ENCODE measurements around the gene SUGCT.

Gene SUGCT

DNA sequence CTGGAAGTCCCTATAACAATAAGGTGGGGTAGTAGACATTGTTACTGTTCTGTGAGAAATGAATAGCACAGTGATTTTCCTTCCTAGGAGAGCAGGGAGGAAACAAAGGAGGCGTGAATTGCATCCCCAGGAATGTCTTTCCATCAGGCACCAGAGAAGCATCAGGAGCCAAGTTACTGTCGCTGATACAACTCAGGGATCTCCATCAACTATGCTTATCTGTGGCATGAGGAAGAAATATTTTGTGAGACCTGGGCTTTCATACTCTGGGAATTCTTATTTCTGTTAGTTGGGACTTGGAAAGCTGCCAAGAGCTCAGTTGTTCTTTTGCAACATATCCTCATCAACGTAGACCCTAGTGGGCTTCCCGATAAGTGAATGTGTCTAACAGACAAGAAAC is 622.3 kb downstream of the SUGCT start:
- Histone ChIP-seq H3K27ac (ENCODE audit: extremely low read depth, low read depth, low read length) (no peak overlapping the region), H3K4me1 (ENCODE audit: control insufficient read depth, insufficient read depth, low read length) (peaks cover 2% of the 10 kb centered on the region; the same call in 1 of the 2 replicates), H3K36me3 (ENCODE audit: control insufficient read depth in 2 of 2, insufficient read depth in 1 of 2, low read length in 2 of 2) (no peaks in the 10 kb centered on the region), H3K9me3 (ENCODE audit: control insufficient read depth, insufficient read depth, low read depth, low read length) (no peaks in the 10 kb centered on the region), H3K4me3 (ENCODE audit: low read depth, low read length) (no peak overlapping the region)
- POLR2A ChIA-PET, result no interaction called here
- CTCF ChIA-PET, result no interaction called here
- TF ChIP-seq, protein P1, sequence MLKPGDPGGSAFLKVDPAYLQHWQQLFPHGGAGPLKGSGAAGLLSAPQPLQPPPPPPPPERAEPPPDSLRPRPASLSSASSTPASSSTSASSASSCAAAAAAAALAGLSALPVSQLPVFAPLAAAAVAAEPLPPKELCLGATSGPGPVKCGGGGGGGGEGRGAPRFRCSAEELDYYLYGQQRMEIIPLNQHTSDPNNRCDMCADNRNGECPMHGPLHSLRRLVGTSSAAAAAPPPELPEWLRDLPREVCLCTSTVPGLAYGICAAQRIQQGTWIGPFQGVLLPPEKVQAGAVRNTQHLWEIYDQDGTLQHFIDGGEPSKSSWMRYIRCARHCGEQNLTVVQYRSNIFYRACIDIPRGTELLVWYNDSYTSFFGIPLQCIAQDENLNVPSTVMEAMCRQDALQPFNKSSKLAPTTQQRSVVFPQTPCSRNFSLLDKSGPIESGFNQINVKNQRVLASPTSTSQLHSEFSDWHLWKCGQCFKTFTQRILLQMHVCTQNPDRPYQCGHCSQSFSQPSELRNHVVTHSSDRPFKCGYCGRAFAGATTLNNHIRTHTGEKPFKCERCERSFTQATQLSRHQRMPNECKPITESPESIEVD (tag by site-specific recombination; IDR thresholded peaks at IDR 0.05), result no peak
- no peak for TF ChIP-seq ZIC2 (tag by site-specific recombination; IDR thresholded peaks at IDR 0.05)
- TF ChIP-seq, protein P2, sequence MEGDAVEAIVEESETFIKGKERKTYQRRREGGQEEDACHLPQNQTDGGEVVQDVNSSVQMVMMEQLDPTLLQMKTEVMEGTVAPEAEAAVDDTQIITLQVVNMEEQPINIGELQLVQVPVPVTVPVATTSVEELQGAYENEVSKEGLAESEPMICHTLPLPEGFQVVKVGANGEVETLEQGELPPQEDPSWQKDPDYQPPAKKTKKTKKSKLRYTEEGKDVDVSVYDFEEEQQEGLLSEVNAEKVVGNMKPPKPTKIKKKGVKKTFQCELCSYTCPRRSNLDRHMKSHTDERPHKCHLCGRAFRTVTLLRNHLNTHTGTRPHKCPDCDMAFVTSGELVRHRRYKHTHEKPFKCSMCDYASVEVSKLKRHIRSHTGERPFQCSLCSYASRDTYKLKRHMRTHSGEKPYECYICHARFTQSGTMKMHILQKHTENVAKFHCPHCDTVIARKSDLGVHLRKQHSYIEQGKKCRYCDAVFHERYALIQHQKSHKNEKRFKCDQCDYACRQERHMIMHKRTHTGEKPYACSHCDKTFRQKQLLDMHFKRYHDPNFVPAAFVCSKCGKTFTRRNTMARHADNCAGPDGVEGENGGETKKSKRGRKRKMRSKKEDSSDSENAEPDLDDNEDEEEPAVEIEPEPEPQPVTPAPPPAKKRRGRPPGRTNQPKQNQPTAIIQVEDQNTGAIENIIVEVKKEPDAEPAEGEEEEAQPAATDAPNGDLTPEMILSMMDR (tag by site-specific recombination; IDR thresholded peaks at IDR 0.05), result no peak
- no peak for TF ChIP-seq ZBTB8A (tag by site-specific recombination; IDR thresholded peaks at IDR 0.05)
- no peak for TF ChIP-seq ZNF560 (tag by site-specific recombination; IDR thresholded peaks at IDR 0.05; ENCODE audit: borderline replicate concordance)
- TF ChIP-seq, protein P3, sequence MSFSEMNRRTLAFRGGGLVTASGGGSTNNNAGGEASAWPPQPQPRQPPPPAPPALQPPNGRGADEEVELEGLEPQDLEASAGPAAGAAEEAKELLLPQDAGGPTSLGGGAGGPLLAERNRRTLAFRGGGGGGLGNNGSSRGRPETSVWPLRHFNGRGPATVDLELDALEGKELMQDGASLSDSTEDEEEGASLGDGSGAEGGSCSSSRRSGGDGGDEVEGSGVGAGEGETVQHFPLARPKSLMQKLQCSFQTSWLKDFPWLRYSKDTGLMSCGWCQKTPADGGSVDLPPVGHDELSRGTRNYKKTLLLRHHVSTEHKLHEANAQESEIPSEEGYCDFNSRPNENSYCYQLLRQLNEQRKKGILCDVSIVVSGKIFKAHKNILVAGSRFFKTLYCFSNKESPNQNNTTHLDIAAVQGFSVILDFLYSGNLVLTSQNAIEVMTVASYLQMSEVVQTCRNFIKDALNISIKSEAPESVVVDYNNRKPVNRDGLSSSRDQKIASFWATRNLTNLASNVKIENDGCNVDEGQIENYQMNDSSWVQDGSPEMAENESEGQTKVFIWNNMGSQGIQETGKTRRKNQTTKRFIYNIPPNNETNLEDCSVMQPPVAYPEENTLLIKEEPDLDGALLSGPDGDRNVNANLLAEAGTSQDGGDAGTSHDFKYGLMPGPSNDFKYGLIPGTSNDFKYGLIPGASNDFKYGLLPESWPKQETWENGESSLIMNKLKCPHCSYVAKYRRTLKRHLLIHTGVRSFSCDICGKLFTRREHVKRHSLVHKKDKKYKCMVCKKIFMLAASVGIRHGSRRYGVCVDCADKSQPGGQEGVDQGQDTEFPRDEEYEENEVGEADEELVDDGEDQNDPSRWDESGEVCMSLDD (tag by site-specific recombination; IDR thresholded peaks at IDR 0.05), result no peak
- TF ChIP-seq ZNF214 (tag by site-specific recombination; IDR thresholded peaks at IDR 0.05; ENCODE audit: borderline replicate concordance), result no peak
- TF ChIP-seq ZNF707 (tag by site-specific recombination; IDR thresholded peaks at IDR 0.05), result no peak
- no peak for TF ChIP-seq ZNF548 (tag by site-specific recombination; IDR thresholded peaks at IDR 0.05)

DNA sequence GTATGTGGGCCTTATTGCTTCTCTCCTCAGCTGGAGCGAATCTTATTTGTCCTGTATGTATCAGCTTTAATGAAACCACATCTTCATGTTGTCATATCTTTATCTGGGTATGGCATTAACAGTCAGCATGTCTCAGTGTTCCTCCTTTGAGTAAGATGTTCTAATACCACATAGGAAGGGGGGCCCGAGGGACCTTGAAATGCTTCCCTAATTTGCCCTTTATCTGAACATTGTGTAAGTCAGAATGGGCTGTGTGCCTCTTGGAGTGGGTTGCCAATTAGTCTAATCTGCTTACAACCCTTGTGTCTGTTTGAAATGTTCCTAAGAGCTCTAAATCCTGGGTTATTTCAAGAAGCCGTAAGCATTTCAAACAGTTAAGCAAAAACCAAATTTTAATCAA is 623.8 kb downstream of the SUGCT start:
- no peak overlapping the region for H3K27ac ChIP-seq (ENCODE audit: extremely low read depth, low read depth, low read length)
- H3K9me3 ChIP-seq (ENCODE audit: control insufficient read depth, insufficient read depth, low read depth, low read length), result no peaks in the 10 kb centered on the region
- peaks cover 2% of the 10 kb centered on the region; the same call in 1 of the 2 replicates for H3K4me1 ChIP-seq (ENCODE audit: control insufficient read depth, insufficient read depth, low read length)
- H3K4me3 ChIP-seq (ENCODE audit: low read depth, low read length), result no peak overlapping the region
- ChIA-PET POLR2A (no interaction called here), CTCF (no interaction called here)
- H3K36me3 ChIP-seq (ENCODE audit: control insufficient read depth in 2 of 2, insufficient read depth in 1 of 2, low read length in 2 of 2), result no peaks in the 10 kb centered on the region
- no peak for TF ChIP-seq KLF16 (tag by site-specific recombination; IDR thresholded peaks at IDR 0.05)
- no peak for TF ChIP-seq ZNF174 (tag by site-specific recombination; IDR thresholded peaks at IDR 0.05)
- no peak for TF ChIP-seq ZNF707 (tag by site-specific recombination; IDR thresholded peaks at IDR 0.05)
- TF ChIP-seq ZNF114 (tag by site-specific recombination; IDR thresholded peaks at IDR 0.05), result no peak
- TF ChIP-seq ZNF214 (tag by site-specific recombination; IDR thresholded peaks at IDR 0.05; ENCODE audit: borderline replicate concordance), result no peak
- TF ChIP-seq, protein P1 (tag by site-specific recombination; IDR thresholded peaks at IDR 0.05), result no peak
- no peak for TF ChIP-seq KLF9 (tag by site-specific recombination; IDR thresholded peaks at IDR 0.05; ENCODE audit: low read depth)
- TF ChIP-seq, protein P4, sequence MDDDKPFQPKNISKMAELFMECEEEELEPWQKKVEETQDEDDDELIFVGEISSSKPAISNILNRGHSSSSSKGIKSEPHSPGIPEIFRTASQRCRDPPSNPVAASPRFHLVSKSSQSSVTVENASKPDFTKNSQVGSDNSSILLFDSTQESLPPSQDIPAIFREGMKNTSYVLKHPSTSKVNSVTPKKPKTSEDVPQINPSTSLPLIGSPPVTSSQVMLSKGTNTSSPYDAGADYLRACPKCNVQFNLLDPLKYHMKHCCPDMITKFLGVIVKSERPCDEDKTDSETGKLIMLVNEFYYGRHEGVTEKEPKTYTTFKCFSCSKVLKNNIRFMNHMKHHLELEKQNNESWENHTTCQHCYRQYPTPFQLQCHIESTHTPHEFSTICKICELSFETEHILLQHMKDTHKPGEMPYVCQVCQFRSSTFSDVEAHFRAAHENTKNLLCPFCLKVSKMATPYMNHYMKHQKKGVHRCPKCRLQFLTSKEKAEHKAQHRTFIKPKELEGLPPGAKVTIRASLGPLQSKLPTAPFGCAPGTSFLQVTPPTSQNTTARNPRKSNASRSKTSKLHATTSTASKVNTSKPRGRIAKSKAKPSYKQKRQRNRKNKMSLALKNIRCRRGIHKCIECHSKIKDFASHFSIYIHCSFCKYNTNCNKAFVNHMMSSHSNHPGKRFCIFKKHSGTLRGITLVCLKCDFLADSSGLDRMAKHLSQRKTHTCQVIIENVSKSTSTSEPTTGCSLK (tag by site-specific recombination; IDR thresholded peaks at IDR 0.05), result no peak
- TF ChIP-seq, protein P5, sequence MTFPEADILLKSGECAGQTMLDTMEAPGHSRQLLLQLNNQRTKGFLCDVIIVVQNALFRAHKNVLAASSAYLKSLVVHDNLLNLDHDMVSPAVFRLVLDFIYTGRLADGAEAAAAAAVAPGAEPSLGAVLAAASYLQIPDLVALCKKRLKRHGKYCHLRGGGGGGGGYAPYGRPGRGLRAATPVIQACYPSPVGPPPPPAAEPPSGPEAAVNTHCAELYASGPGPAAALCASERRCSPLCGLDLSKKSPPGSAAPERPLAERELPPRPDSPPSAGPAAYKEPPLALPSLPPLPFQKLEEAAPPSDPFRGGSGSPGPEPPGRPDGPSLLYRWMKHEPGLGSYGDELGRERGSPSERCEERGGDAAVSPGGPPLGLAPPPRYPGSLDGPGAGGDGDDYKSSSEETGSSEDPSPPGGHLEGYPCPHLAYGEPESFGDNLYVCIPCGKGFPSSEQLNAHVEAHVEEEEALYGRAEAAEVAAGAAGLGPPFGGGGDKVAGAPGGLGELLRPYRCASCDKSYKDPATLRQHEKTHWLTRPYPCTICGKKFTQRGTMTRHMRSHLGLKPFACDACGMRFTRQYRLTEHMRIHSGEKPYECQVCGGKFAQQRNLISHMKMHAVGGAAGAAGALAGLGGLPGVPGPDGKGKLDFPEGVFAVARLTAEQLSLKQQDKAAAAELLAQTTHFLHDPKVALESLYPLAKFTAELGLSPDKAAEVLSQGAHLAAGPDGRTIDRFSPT (tag by site-specific recombination; IDR thresholded peaks at IDR 0.05), result no peak
- no peak for TF ChIP-seq ZNF19 (tag by site-specific recombination; IDR thresholded peaks at IDR 0.05; ENCODE audit: low read depth)
- TF ChIP-seq, protein P6, sequence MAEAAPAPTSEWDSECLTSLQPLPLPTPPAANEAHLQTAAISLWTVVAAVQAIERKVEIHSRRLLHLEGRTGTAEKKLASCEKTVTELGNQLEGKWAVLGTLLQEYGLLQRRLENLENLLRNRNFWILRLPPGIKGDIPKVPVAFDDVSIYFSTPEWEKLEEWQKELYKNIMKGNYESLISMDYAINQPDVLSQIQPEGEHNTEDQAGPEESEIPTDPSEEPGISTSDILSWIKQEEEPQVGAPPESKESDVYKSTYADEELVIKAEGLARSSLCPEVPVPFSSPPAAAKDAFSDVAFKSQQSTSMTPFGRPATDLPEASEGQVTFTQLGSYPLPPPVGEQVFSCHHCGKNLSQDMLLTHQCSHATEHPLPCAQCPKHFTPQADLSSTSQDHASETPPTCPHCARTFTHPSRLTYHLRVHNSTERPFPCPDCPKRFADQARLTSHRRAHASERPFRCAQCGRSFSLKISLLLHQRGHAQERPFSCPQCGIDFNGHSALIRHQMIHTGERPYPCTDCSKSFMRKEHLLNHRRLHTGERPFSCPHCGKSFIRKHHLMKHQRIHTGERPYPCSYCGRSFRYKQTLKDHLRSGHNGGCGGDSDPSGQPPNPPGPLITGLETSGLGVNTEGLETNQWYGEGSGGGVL (tag by site-specific recombination; IDR thresholded peaks at IDR 0.05), result no peak

Measured in HEK293 (cell line).